H1 (cell line): ENCODE results near the gene METTL8. TPM values are rescaled to one million over a fixed set of nuclear protein-coding genes. Genes with fewer than 3 reads are reported as not detected.
A peak's percentile ranks its signal among the peaks of the same experiment; 100 is the strongest.

Experiments used
- CTCF ChIA-PET: fragments of 300-600 bp; sonication (Branson Sonifier 250); formaldehyde crosslinking; loops from one replicate; lab custom pipeline; 2021; ENCODE audit not compliant: partially characterized antibody; lab: Charles Lee
- POLR2A ChIA-PET: fragments of 300-600 bp; sonication (Branson Sonifier 250); formaldehyde crosslinking; loops from one replicate; lab custom pipeline; 2021; ENCODE audit warnings: inconsistent platforms; ENCODE audit not compliant: partially characterized antibody; lab: Charles Lee
- DNase-seq, 2 experiments: peaks; one replicate each; pipeline versions ENCODE4 v3.0.0 to v3.0.0-alpha.2; 2010 to 2022; ENCODE audit warnings: low spot score in 2 of 2, low read depth in 1 of 2, mixed read lengths in 1 of 2
- FAIRE-seq: peaks from 2 replicates; lab custom pipeline; 2011; peaks lifted over from hg19 to GRCh38; lab: Jason Lieb, UNC
- H2AFZ ChIP-seq: 2 replicates; pipeline ENCODE4 v1.8.1; 2012; ENCODE audit warnings: low read length, inconsistent platforms
- H2AK5ac ChIP-seq: 2 replicates; pipeline ENCODE4 v1.6.1; 2013; ENCODE audit warnings: low read depth, low read length
- H2BK120ac ChIP-seq: replicated peaks from 2 replicates; pipeline ENCODE3; 2013; ENCODE audit warnings: low read depth, low read length, inconsistent platforms
- H2BK12ac ChIP-seq: 2 replicates; pipeline ENCODE4 v1.6.1; 2013; ENCODE audit warnings: low read depth, low read length
- H2BK15ac ChIP-seq: 2 replicates; pipeline ENCODE4 v1.6.1; 2013; ENCODE audit warnings: low read length
- H2BK20ac ChIP-seq: 2 replicates; pipeline ENCODE4 v1.6.1; 2013; ENCODE audit warnings: low read length
- H2BK5ac ChIP-seq: 2 replicates; pipeline ENCODE4 v1.6.1; 2013; ENCODE audit warnings: low read depth, low read length
- H3K14ac ChIP-seq: 2 replicates; pipeline ENCODE4 v1.6.1; 2013; ENCODE audit warnings: inconsistent platforms; ENCODE audit not compliant: insufficient read length
- H3K18ac ChIP-seq: 2 replicates; pipeline ENCODE4 v1.6.1; 2013; ENCODE audit warnings: low read length; ENCODE audit errors: extremely low read depth
- H3K23ac ChIP-seq: 2 replicates; pipeline ENCODE4 v1.6.1; 2013; ENCODE audit warnings: inconsistent platforms; ENCODE audit not compliant: insufficient read length
- H3K23me2 ChIP-seq: 2 replicates; pipeline ENCODE4 v1.6.1; 2013; ENCODE audit warnings: low read depth, low read length
- H3K27ac ChIP-seq: 2 replicates; pipeline ENCODE4 v1.6.1; 2011; ENCODE audit warnings: low read depth, low read length, inconsistent platforms
- H3K27me3 ChIP-seq, 4 experiments: replicated peaks in 1 of 4; 1 replicate in 1 of 4; 2 replicates in 3 of 4; pipeline versions ENCODE4 v1.6.1 to v1.8.1; 2011 to 2013; ENCODE audit warnings: low read length in 3 of 4, mild to moderate bottlenecking in 3 of 4, inconsistent platforms in 2 of 4, mixed read lengths in 2 of 4, moderate library complexity in 1 of 4; ENCODE audit not compliant: control insufficient read depth in 3 of 4, insufficient read depth in 3 of 4; ENCODE audit errors: extremely low read depth in 1 of 4
- H3K36me3 ChIP-seq, 4 experiments: 2 replicates each; pipeline versions ENCODE4 v1.6.1 to v1.8.1; 2011 to 2013; ENCODE audit warnings: mild to moderate bottlenecking in 4 of 4, low read length in 3 of 4, moderate library complexity in 2 of 4, control low read depth in 1 of 4, inconsistent platforms in 1 of 4; ENCODE audit not compliant: insufficient read depth in 4 of 4, control insufficient read depth in 2 of 4
- H3K4ac ChIP-seq: replicated peaks from 2 replicates; pipeline ENCODE3; 2013; ENCODE audit warnings: low read length, low read depth, mixed read lengths, inconsistent platforms; ENCODE audit not compliant: insufficient read length
- H3K4me1 ChIP-seq, 4 experiments: replicated peaks in 1 of 4; 1 replicate in 1 of 4; 2 replicates in 3 of 4; pipeline versions ENCODE4 v1.6.1 to v1.8.1; 2011 to 2013; ENCODE audit warnings: low read length in 3 of 4, inconsistent platforms in 2 of 4, mixed read lengths in 1 of 4; ENCODE audit not compliant: insufficient read depth in 4 of 4, control insufficient read depth in 3 of 4
- H3K4me2 ChIP-seq, 2 experiments: 2 replicates each; pipeline versions ENCODE4 v1.6.1 to v1.8.1; 2011 to 2013; ENCODE audit warnings: low read depth in 2 of 2, low read length in 2 of 2, control low read depth in 1 of 2, inconsistent platforms in 1 of 2, mild to moderate bottlenecking in 1 of 2; ENCODE audit not compliant: insufficient read depth in 1 of 2
- H3K4me3 ChIP-seq, 4 experiments: fragments of 200-600, 300-600 bp in 1 of 4; sonication (generic), shearing (Covaris generic), sonication (Bioruptor Twin) in 1 of 4; 2 replicates each; pipeline versions ENCODE4 v1.5.1 to v1.8.1; 2011 to 2016; ENCODE audit warnings: low read length in 4 of 4, low read depth in 3 of 4, control low read depth in 2 of 4, inconsistent platforms in 2 of 4, mild to moderate bottlenecking in 2 of 4, mixed read lengths in 1 of 4, moderate library complexity in 1 of 4; ENCODE audit not compliant: insufficient read depth in 2 of 4; ENCODE audit errors: extremely low read depth in 1 of 4
- H3K56ac ChIP-seq: replicated peaks from 2 replicates; pipeline ENCODE3; 2013; ENCODE audit warnings: low read depth, mild to moderate bottlenecking, mixed read lengths, low read length, inconsistent platforms; ENCODE audit not compliant: insufficient read length
- H3K79me1 ChIP-seq: 2 replicates; pipeline ENCODE4 v1.6.1; 2013; ENCODE audit warnings: low read depth, low read length, control low read depth
- H3K79me2 ChIP-seq, 2 experiments: 2 replicates each; pipeline versions ENCODE4 v1.6.1 to v1.8.1; 2012 to 2013; ENCODE audit warnings: low read length in 2 of 2, mild to moderate bottlenecking in 2 of 2, inconsistent platforms in 1 of 2; ENCODE audit not compliant: insufficient read depth in 2 of 2, control insufficient read depth in 1 of 2
- H3K9ac ChIP-seq, 4 experiments: replicated peaks in 1 of 4; 1 replicate in 1 of 4; 2 replicates in 3 of 4; pipeline versions ENCODE4 v1.6.1 to v1.8.1; 2011 to 2013; ENCODE audit warnings: low read depth in 3 of 4, low read length in 3 of 4, control low read depth in 2 of 4, mild to moderate bottlenecking in 2 of 4, moderate library complexity in 2 of 4, inconsistent platforms in 1 of 4; ENCODE audit errors: extremely low read depth in 1 of 4
- H3K9me3 ChIP-seq, 2 experiments: 2 replicates each; pipeline versions ENCODE4 v1.6.1 to v1.8.1; 2012 to 2013; ENCODE audit warnings: mild to moderate bottlenecking in 2 of 2, moderate library complexity in 2 of 2, control low read depth in 1 of 2, inconsistent platforms in 1 of 2, low read depth in 1 of 2, low read length in 1 of 2, mixed read lengths in 1 of 2; ENCODE audit not compliant: insufficient read depth in 2 of 2
- H4K20me1 ChIP-seq, 2 experiments: replicated peaks in 1 of 2; 2 replicates each; pipeline versions ENCODE3 to v1.8.1; 2011 to 2013; ENCODE audit warnings: inconsistent platforms in 2 of 2, low read length in 2 of 2, mild to moderate bottlenecking in 1 of 2; ENCODE audit not compliant: insufficient read depth in 2 of 2, control insufficient read depth in 1 of 2
- H4K5ac ChIP-seq: 2 replicates; pipeline ENCODE4 v1.6.1; 2013; ENCODE audit warnings: low read length, low read depth, mixed read lengths, inconsistent platforms; ENCODE audit not compliant: insufficient read length
- H4K8ac ChIP-seq: 2 replicates; pipeline ENCODE4 v1.8.0; 2013; ENCODE audit warnings: mild to moderate bottlenecking, moderate library complexity, low read length, inconsistent platforms; ENCODE audit not compliant: insufficient read depth; ENCODE audit errors: extremely low read depth
- H4K91ac ChIP-seq: replicated peaks from 2 replicates; pipeline ENCODE3; 2013; ENCODE audit warnings: low read length, mixed read lengths, inconsistent platforms; ENCODE audit not compliant: insufficient read length
- BACH1 ChIP-seq: IDR thresholded peaks from 2 replicates; pipeline ENCODE4 v1.6.1; 2012; ENCODE audit warnings: low read length, improper control_type of control experiment
- BCL11A ChIP-seq, 2 experiments: IDR thresholded peaks; one replicate each; pipeline ENCODE4 v1.6.1; 2011; ENCODE audit warnings: low read depth in 2 of 2, low read length in 2 of 2, mild to moderate bottlenecking in 2 of 2
- CBX5 ChIP-seq: fragments of 300-800, 300-1000 bp; sonication (generic); IDR thresholded peaks from 2 replicates; pipeline ENCODE4 v1.7.1; 2016; ENCODE audit warnings: antibody characterized with exemption, low read length, low read depth
- CEBPB ChIP-seq: IDR thresholded peaks from 2 replicates; pipeline ENCODE4 v1.6.1; 2012; ENCODE audit warnings: low read depth, low read length
- EGR1 ChIP-seq: IDR thresholded peaks from 2 replicates; pipeline ENCODE4 v1.6.1; 2011; ENCODE audit warnings: low read depth, low read length, borderline replicate concordance
- GABPA ChIP-seq: IDR thresholded peaks from 2 replicates; pipeline ENCODE4 v1.6.1; 2011; ENCODE audit warnings: mild to moderate bottlenecking, low read length, moderate library complexity, borderline replicate concordance; ENCODE audit not compliant: insufficient read depth
- HDAC2 ChIP-seq, 2 experiments: fragments of 300-600 bp in 1 of 2; sonication (generic) in 1 of 2; IDR thresholded peaks; 2 replicates each; pipeline ENCODE4 v1.6.1; 2011 to 2012; ENCODE audit warnings: low read depth in 2 of 2, low read length in 2 of 2, mild to moderate bottlenecking in 2 of 2, moderate library complexity in 2 of 2, borderline replicate concordance in 1 of 2, inconsistent platforms in 1 of 2
- KDM5A ChIP-seq: fragments of 200-600 bp; IDR thresholded peaks from 2 replicates; pipeline ENCODE4 v1.7.1; 2012; ENCODE audit warnings: mild to moderate bottlenecking, low read length, inconsistent platforms, mixed read lengths
- NRF1 ChIP-seq: IDR thresholded peaks from 2 replicates; pipeline ENCODE4 v1.6.1; 2011; ENCODE audit warnings: mild to moderate bottlenecking, low read depth, low read length, improper control_type of control experiment
- PHF8 ChIP-seq: fragments of 200-600 bp; sonication (generic); conservative IDR thresholded peaks from 2 replicates; pipeline ENCODE4 v1.7.1; 2012; ENCODE audit warnings: low read depth, mild to moderate bottlenecking, inconsistent platforms, low read length, moderate library complexity
- POLR2A ChIP-seq, 2 experiments: IDR thresholded peaks; 1 replicate in 1 of 2; 2 replicates in 1 of 2; pipeline ENCODE4 v1.6.1; 2011; ENCODE audit warnings: low read depth in 2 of 2, low read length in 2 of 2, mild to moderate bottlenecking in 2 of 2; ENCODE audit errors: control extremely low read depth in 1 of 2
- POLR2AphosphoS5 ChIP-seq: IDR thresholded peaks from 2 replicates; pipeline ENCODE4 v1.6.1; 2011; ENCODE audit warnings: low read depth, low read length
- POU5F1 ChIP-seq: IDR thresholded peaks from 2 replicates; pipeline ENCODE4 v1.6.1; 2011; ENCODE audit warnings: low read depth, mild to moderate bottlenecking, low read length, moderate library complexity
- SP2 ChIP-seq: IDR thresholded peaks from 2 replicates; pipeline ENCODE4 v1.6.1; 2012; ENCODE audit warnings: mild to moderate bottlenecking, low read length, inconsistent platforms
- TBP ChIP-seq: IDR thresholded peaks from 2 replicates; pipeline ENCODE4 v1.6.1; 2011; ENCODE audit warnings: low read depth, low read length, improper control_type of control experiment
- ZNF274 ChIP-seq: IDR thresholded peaks from 2 replicates; pipeline ENCODE4 v1.7.0; 2012; ENCODE audit warnings: low read length, borderline replicate concordance; ENCODE audit errors: extremely low read depth
- WGBS, 2 experiments: shearing (Covaris generic) in 1 of 2; methylation state at CpG; one replicate each; pipeline versions ENCODE4 v1.1.6 to v1.1.7; 2013 to 2015; ENCODE audit warnings: low lambda C conversion rate in 2 of 2, mixed read lengths in 2 of 2, inconsistent platforms in 1 of 2, low coverage in 1 of 2, missing lambda C conversion rate in 1 of 2; ENCODE audit not compliant: insufficient replicate concordance in 2 of 2, insufficient coverage in 1 of 2, insufficient read length in 1 of 2; ENCODE audit errors: extremely low coverage in 1 of 2, missing lambda C conversion rate in 1 of 2; 5-methylcytosine and 5-hydroxymethylcytosine counted together
- polyA plus RNA-seq, 7 experiments: library from polyadenylated mRNA; depleted of rRNA in 3 of 7; stranded (reverse) in 5 of 7; unstranded in 2 of 7; fragments of >200 nt in 5 of 7; fragments of 200-250 nt in 2 of 7; gene quantifications; 1 replicate in 5 of 7; 2 replicates in 1 of 7; 4 replicates in 1 of 7; pipeline versions ENCODE4 v1.2.1 to v1.2.3, GENCODE V29; 2011 to 2013; ENCODE audit warnings: missing spikeins in 2 of 7, mixed read lengths in 2 of 7
- total RNA-seq: library from RNA; stranded (reverse); fragmentation: NEBNext Ultra II Directional; extraction: Animal tissue kit (Norgen Biotek cat#: 25700); gene quantifications from 2 replicates; pipeline ENCODE4 v1.2.1, GENCODE V29; 2021

METTL8 gene
- total and polyA plus RNA-seq, 2 of the 8 experiments (the other 6 are each of a cell fraction or from before 2014, with no cell fraction given) = 17.6 to 79.7 TPM

- FAIRE-seq (no peak), DNase-seq (no peak)
- Histone ChIP-seq H3K9me3 (no peaks in the 10 kb centered on the region), H3K27me3 (no peaks in the 10 kb centered on the region), H2AFZ (no peak overlapping the region), H3K9ac (no peak overlapping the region), H4K91ac (no peak overlapping the region), H3K4me2 (no peak overlapping the region), H4K20me1 (no peaks in the 10 kb centered on the region), H3K36me3 (no peaks in the 10 kb centered on the region), H2BK12ac (no peak overlapping the region), H2BK15ac (0 out of 2 replicates have a peak overlapping the region, but pooled peaks have one; percentile 37), H3K18ac (no peak overlapping the region), H3K14ac (no peak overlapping the region), H3K79me2 (peaks cover 0 to 48% of the 10 kb centered on the region in 2 experiments; a peak in 2 of 4 replicates), H3K23me2 (no peaks in the 10 kb centered on the region; the same call in 1 of the 2 replicates), H3K4me1 (peaks cover 5 to 17% (median 10%) of the 10 kb centered on the region in 4 experiments; a peak in 6 of 7 replicates), H3K27ac (no peak overlapping the region), H2BK20ac (no peak overlapping the region), H2AK5ac (no peak overlapping the region), H3K79me1 (no peaks in the 10 kb centered on the region), H3K56ac (no peak overlapping the region), H2BK120ac (no peak overlapping the region), H3K4ac (no peak overlapping the region), H3K23ac (no peak overlapping the region), H2BK5ac (no peak overlapping the region), H3K4me3 (no peak overlapping the region), H4K8ac (no peak overlapping the region), H4K5ac (no peak overlapping the region)
- POLR2A ChIA-PET = interaction anchor here (1.6 kb wide), 1 partner anchor 9 kb away, joined by 4 read pairs; no protein-coding TSS in a partner anchor
- TF ChIP-seq POLR2A (IDR thresholded peaks at IDR 0.05; ENCODE audit: control extremely low read depth in 1 of 2, low read depth in 2 of 2, low read length in 2 of 2) = no peak
- TF ChIP-seq KDM5A = no peak
- no peak for TF ChIP-seq PHF8
- TF ChIP-seq SP2 = no peak
- TF ChIP-seq POU5F1 = no peak
- no peak for TF ChIP-seq HDAC2 (IDR thresholded peaks at IDR 0.05; ENCODE audit: borderline replicate concordance in 1 of 2, low read depth in 2 of 2, low read length in 2 of 2)
- TF ChIP-seq CBX5 = no peak
- TF ChIP-seq TBP = no peak
- TF ChIP-seq GABPA = no peak
- no peak for TF ChIP-seq BACH1
- no peak for TF ChIP-seq EGR1
- TF ChIP-seq ZNF274 = no peak
- no peak for TF ChIP-seq CEBPB
- no peak for TF ChIP-seq BCL11A (IDR thresholded peaks at IDR 0.05; ENCODE audit: low read depth in 2 of 2, low read length in 2 of 2)
- TF ChIP-seq NRF1 = no peak
- no peak for TF ChIP-seq POLR2AphosphoS5
- CTCF ChIA-PET = interaction anchor here (0.6 to 1.3 kb wide), 4 partner anchors 9 to 417 kb away, joined by 3 to 6 read pairs (median 4); no protein-coding TSS in a partner anchor
- WGBS, 2 experiments = 90% methylated on average over 1 of the region's 1 CpG; no CpG with 5 or more reads in 1 of the 2 experiments
Measured at GRCh38 chr2:171389780-171390179, 44.0 kb downstream of the METTL8 start.
